HG02610 (cell line): ENCODE data around the gene KIF13A.
"Not testable (repeated sequence)": the region's sequence is repeated elsewhere in the genome, so short reads cannot be mapped to it uniquely, and the experiment has no call there.

Source experiments
- ATAC-seq: cut with Tn5 transposase; IDR thresholded peaks from one replicate; pipeline ENCODE4 v1.9.1; 2021; ENCODE audit warnings: mild to moderate bottlenecking, moderate library complexity; ENCODE audit not compliant: unreplicated experiment

Gene KIF13A

DNA sequence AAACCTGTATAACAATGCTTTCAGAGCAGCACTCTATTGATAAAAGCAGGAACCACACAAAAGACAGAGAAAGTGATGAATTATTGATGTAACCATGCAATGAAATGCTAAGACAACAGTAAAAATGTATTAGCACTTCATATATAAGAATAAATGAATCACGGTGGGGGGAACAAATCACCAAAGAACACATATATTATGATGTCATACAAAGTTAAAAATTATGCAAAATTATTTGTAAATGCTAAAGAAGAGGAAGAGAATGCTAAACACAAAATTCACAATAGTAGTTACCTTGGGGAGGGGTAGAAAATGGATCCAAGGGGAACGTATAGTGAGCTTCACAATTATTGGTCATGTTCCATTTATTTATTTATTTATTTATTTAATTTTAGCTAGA lies 133.9 kb downstream of the KIF13A start:
- ATAC-seq: no peak

DNA sequence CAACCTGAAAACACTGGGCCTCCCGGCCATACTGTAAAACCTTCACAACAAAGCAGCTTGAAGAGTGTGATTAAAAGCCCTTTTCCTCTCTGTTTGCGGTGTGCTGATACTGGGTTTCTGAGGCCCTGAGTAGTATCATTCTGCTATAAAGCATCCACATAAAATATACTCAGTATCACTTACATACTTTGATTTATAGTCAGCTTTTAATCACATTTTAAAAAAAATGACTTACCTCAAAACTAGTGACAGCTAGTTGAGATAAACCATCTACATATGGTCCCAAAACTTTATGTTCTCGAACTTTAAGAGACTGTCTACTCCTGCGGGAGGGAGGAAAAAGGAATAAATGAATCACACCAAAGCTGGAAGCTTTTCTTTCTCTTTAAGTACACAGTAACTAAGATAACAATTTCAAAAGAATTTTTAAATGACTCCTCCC lies 135.7 kb downstream of the KIF13A start:
- ATAC-seq: no peak

GRCh38 chr6:17851001-17851719 lies 136.3 kb downstream of the KIF13A start:
- ATAC-seq: no peak

GRCh38 chr6:17850281-17850680 lies 137.2 kb downstream of the KIF13A start:
- ATAC-seq: no peak

DNA sequence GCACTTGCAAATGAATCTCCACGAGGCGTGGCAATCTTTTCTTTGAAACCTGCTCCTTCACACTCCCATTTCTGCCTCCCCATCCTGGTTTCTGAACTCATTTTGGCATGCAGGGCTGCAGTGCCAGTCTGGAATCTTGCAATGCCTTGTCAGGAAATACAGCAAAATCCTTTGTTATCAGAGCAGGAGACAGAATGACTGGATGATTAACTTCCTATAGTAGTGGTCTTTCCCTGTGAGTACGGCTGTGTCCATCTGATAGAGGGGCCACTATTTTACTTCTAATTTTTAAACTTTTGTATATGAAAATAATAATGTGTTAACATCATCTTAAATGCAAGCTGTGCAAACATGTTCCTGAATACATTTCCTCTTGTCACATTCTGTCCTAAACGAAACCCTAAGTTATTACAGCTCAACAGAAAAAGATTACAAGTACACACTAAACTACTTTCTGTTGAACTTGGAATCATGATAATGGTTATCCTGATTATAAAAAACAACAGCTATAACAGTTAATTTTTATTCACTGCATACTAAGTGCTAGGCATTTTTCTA lies 140.2 kb downstream of the KIF13A start:
- no peak for ATAC-seq

DNA sequence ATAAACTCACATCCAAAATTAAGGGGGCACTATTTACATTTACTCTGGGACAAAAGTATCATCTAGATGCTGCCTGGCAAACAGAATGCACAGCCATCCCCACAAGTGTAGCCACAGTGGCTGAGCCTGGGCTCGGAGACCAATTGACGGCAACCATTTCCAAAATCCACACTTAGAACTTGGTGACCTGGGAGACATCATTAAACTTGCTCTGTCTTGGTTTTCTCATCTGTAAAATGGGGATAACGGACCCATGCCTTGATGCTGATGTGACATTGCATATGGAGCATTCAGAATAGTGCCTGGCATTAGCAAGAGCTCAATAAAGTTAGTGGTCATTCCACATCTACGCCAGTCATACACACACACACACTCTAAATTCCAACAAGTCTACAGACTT lies 140.7 kb downstream of the KIF13A start:
- no peak for ATAC-seq

DNA sequence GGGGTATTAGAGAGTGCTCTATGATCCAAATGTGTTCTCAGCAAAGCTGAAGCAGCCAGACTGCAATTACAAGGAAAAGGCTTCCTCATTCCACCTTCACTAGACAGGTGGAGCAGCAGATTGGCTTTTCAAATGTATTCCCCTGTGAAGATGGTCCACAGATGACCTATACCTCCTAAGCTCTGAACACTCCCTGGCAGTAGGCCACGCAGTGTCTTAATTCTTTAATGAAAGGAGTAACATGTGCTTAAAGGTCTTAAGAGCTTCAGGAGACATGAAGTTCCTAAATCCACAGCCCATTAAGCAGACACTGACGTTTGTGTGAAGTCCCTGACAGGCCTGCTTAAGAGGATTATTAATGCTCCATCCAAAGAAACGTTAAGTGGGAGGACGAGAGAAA lies 141.8 kb downstream of the KIF13A start:
- ATAC-seq: no peak

DNA sequence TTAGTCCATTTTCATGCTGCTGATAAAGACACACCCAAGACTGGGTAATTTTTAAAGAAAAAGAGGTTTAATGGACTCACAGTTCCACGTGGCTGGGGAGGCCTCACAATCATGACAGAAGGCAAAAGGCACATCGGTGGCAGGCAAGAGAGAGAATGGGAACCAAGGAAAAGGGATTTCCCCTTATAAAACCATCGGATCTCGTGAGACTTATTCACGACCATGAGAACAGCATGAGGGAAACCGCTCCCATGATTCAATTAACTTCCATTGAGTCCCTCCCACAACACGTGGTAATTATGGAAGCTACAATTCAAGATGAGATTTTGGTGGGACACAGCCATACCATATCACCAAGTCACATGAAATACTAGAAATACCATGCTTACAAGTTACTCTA lies 142.5 kb downstream of the KIF13A start:
- ATAC-seq: not testable (repeated sequence)

- ATAC-seq: no peak
Measured at GRCh38 chr6:17842934-17843821, 144.3 kb downstream of the KIF13A start.

DNA sequence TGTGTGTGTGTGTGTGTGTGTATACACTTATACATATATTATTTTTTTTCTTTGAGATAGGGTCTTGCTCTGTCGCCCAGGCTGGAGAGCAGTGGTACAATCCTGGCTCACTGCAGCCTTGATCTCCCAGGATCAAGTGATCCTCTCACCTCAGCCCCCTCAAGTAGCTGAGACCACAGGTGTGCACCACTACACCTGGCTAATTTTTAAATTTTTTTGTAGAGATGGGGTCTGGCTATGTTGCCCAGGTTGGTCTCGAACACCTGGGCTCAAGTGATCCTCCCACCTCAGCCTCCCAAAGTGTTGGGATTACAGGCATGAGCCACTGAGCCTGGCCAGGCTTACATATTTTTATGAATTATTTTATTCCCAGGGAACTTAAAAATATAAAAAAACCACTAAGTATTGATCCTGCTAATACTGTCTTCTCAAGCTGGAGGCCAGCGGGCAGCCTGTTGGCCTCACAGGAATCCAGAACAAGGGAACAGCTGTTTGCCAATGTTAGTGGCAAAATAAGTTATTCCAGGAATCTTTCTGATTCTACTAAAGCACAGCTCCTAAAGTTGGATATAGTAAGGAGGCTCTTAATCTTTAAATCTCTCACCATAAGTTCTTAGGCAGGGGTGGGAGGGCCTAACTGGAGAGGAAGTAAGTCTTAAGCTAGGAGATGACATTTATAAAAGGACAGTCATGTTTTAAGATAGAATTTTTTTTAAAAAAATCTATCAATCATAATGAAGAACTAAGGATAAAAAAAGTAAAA lies 145.2 kb downstream of the KIF13A start:
- no peak for ATAC-seq

DNA sequence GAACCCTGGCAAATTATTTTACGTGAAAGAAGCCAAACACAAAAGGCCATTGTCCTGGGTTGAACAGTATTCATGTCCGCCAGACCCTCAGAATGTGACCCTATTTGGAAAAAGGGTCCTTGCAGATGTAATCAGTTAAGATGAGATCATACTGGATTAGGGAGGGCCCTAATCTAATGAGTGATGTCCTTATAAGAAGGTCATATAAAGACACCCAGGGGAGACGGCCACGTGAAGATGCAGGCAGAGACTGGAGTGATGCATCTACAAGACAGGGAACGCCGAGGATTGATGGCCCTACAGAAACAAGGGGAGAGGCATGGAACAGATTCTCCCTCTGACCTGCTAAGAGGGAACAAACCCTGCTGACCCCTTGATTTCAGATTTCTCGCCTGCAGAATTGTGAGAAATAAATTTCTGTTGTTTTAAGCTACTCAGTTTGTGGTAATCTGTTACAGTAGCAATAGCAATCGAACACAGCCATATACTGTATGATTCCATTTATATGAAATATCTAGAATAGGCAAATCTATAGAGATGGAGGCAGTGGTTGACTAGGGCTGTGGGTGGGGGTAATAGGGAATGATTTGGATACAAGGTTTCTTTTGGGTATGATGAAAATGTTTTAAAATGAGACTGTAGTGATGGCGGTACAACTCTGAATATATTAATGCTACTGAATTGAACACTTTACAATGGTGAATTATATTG lies 147.8 kb downstream of the KIF13A start:
- no peak for ATAC-seq

- no peak for ATAC-seq
Measured at GRCh38 chr6:17836293-17836692, 151.1 kb downstream of the KIF13A start.

DNA sequence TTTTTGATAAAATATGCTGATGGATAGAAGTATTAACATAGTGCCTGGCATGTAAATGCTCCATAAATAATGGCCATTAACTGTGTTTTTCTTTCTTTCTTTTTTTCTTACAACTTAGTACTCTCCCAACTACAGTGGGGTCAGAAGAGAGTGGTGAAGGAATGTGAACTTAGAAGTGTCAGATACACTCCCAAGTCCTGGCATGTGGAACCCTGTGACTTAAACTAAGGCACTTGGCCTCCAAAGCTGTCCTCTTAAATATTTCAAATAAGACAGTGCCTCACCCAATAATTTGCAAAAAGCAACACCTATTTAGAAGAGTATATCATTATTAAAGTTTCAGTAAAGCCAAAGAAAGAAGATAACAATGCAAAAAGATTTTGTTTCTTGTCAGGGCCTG lies 151.7 kb downstream of the KIF13A start:
- ATAC-seq: no peak

DNA sequence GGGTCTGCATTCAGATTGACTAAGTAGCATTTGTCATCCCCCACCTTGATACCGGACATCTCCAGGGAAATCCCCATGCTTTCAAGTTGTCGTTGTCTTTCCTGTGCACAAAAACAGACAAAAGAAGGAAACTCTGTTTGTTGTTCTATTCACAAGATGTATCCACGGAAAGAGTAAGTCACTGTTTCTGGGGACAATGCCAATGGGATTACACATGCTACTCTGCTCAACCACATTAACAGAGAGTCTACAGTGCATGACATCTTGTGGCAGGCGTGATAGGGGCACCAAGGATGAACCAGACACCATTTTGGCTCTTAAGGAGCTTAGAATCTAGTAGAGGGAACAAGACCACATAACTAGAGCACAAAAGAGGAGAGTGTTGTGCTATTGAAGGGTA lies 156.3 kb downstream of the KIF13A start:
- no peak for ATAC-seq

GRCh38 chr6:17829905-17830304 lies 157.5 kb downstream of the KIF13A start:
- no peak for ATAC-seq

- no peak for ATAC-seq
Measured at GRCh38 chr6:17828149-17828548, 159.3 kb downstream of the KIF13A start.

GRCh38 chr6:17826301-17826700 lies 161.1 kb downstream of the KIF13A start:
- no peak for ATAC-seq

GRCh38 chr6:17820055-17820454 lies 167.4 kb downstream of the KIF13A start:
- no peak for ATAC-seq

GRCh38 chr6:17817763-17818162 lies 169.7 kb downstream of the KIF13A start:
- no peak for ATAC-seq

DNA sequence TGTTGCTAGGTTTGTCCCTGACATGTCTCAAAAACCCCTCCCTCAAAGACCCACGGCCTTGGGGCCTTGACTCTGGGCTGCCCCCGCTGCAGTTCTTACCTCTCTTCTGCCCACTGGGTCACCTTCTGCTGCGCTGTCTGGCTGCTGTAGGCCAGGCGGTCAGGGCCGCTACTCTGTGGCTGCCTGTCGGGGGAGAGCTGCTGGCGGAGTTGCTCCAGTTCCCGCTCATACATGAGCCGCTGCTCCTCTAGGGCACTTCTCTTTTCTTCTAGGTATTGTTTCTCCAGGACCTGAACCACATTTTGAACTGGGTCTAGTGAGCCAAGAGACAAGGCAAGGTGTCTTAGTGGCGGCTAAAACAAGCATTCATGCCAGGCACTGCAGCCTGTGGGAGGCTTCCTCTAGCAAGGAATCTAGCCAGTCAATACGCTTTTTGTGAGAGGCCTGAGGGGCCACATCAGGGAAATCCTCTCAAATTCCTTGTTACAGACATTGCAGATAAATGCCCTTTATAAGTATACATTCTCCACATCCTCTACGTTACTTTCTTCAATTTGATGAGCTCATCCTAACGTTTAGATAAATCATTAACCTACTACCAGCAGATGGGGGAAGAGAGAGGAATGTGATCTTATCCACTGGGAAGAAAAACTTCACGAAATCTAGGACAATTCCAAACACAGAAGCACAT lies 170.4 kb downstream of the KIF13A start:
- no peak for ATAC-seq
